Heart left ventricle (tissue), 16 donors: ENCODE results near the gene SEC14L1. TPM values are rescaled to one million over a fixed set of nuclear protein-coding genes. Genes with fewer than 3 reads are reported as not detected.
A peak's percentile ranks its signal among the peaks of the same experiment; 100 is the strongest.

ENCODE experiments used
- ATAC-seq, 4 donors: fragments of 200-7000 bp; cut with Tn5 transposase; one replicate each; pipeline ENCODE4 v1.9.1; 2020 to 2022; ENCODE audit warnings: moderate library complexity in 4 of 4, mild to moderate bottlenecking in 3 of 4, moderate number of reproducible peaks in 1 of 4
- DNase-seq, 5 donors: peaks; one replicate each; pipeline ENCODE4 v3.0.0-alpha.2; 2020
- H3K27ac ChIP-seq, 12 donors: fragments of 200-600 bp; sonication (generic) in 4 of 12; one replicate each; pipeline versions ENCODE4 v1.5.0 to v1.8.0; 2016 to 2022; ENCODE audit warnings: mild to moderate bottlenecking in 2 of 12
- H3K27me3 ChIP-seq, 9 donors: fragments of 200-600 bp; sonication (generic) in 2 of 9; one replicate each; pipeline versions ENCODE4 v1.5.1 to v1.8.0; 2016 to 2022; ENCODE audit warnings: mild to moderate bottlenecking in 3 of 9
- H3K36me3 ChIP-seq, 9 donors: fragments of 200-600 bp; sonication (generic) in 2 of 9; one replicate each; pipeline versions ENCODE4 v1.5.0 to v1.8.0; 2018 to 2022; ENCODE audit warnings: mild to moderate bottlenecking in 2 of 9
- H3K4me1 ChIP-seq, 12 donors: fragments of 200-600 bp; sonication (generic) in 4 of 12; one replicate each; pipeline versions ENCODE4 v1.5.0 to v1.8.0; 2016 to 2022; ENCODE audit warnings: mild to moderate bottlenecking in 3 of 12
- H3K4me3 ChIP-seq, 12 donors: fragments of 200-600 bp; sonication (generic) in 4 of 12; one replicate each; pipeline versions ENCODE4 v1.5.0 to v1.8.0; 2017 to 2022; ENCODE audit warnings: mild to moderate bottlenecking in 9 of 12, moderate library complexity in 4 of 12
- H3K9me3 ChIP-seq, 12 donors: fragments of 200-600 bp; sonication (generic) in 4 of 12; one replicate each; pipeline versions ENCODE4 v1.5.0 to v1.8.0; 2016 to 2022; ENCODE audit warnings: mild to moderate bottlenecking in 1 of 12
- CTCF ChIP-seq, 12 donors: fragments of 200-600 bp; sonication (generic) in 4 of 12; IDR thresholded peaks; one replicate each; pipeline versions ENCODE4 v1.5.0 to v1.8.0; 2018 to 2022; ENCODE audit warnings: antibody characterized with exemption in 12 of 12, mild to moderate bottlenecking in 5 of 12
- POLR2A ChIP-seq, 2 donors: fragments of 450-650 bp; IDR thresholded peaks; one replicate each; pipeline ENCODE4 v1.6.1; 2017; ENCODE audit warnings: antibody characterized with exemption in 2 of 2, mild to moderate bottlenecking in 2 of 2, moderate library complexity in 2 of 2
- WGBS, 4 donors: extraction: QIAGEN DNeasy Blood & Tissue Kit in 2 of 4; methylation state at CpG; one replicate each; pipeline versions ENCODE4 v1.1.5 to v1.1.7; 2013 to 2018; 5-methylcytosine and 5-hydroxymethylcytosine counted together
- intact Hi-C, 10 donors: fragments of 100-400 bp; cut with DNase I; formaldehyde crosslinking; loops; one replicate each; pipeline versions ENCODE4 v1.11.1 to v1.14.2; 2022
- polyA plus RNA-seq, 2 donors: library from polyadenylated mRNA; stranded (reverse); fragments of 200-250 nt; gene quantifications; one replicate each; pipeline ENCODE4 v1.2.3, GENCODE V29; 2013
- total RNA-seq, 9 donors: library from RNA; depleted of rRNA in 2 of 9; stranded (reverse); fragments of >200 nt in 2 of 9; fragmentation: NEBNext Ultra II Directional in 3 of 9; extraction: Animal tissue kit (Norgen Biotek cat#: 25700) in 3 of 9; gene quantifications; one replicate each; pipeline versions ENCODE4 v1.1.0 to v1.2.4, GENCODE V29; 2016 to 2023
- donor health status: ischemic (EF 13 %, LVEDD 7.1; RV severe dilation, severe dysfunction).
- donor health status: healthy with polysubstance abuse.
- donor health status: DM: no; HTN: yes; CAD: no.
- donor health status: DM: no; HTN: no; CAD: no.
- donor health status: ischemic (EF 25% LVEDD 6.9; RV normal size, moderate dysfunction).
- donor health status: ischemic (EF 25% LVEDD 5.7; RV mildly dilated, moderate dysfunction).
- donor health status: healthy.
- donor health status: DM: yes; HTN: yes; CAD: no.
- donor health status: ischemic (EF 35%, LVEDD 5.7; RV mildly dilated, moderate dysfunction).
- donor health status: nonischemic (EF 11% LVEDD 7.7; RV severe dilation, severe dysfunction).
- donor health status: DM: yes; HTN: yes; CAD: no.
- donor health status: PGD.
- donor health status: ischemic (EF 29% LVEDD 5.4; RV normal size, mild dysfunction).
- donor health status: nonischemic (EF 23%, LVEDD 6.1; RV moderate dilation, normal function).

Gene SEC14L1
- total and polyA plus RNA-seq, 11 donors = 26.6 to 116 (median 53.7) TPM

- DNase-seq (no peak), ATAC-seq (no peak)
- H3K4me3 ChIP-seq = peak overlapping the region; percentile 57 to 95 (median 76)
- H3K36me3 ChIP-seq = peaks cover 0 to 38% (median 25%) of the 10 kb centered on the region in 9 donors
- intact Hi-C loops = loop anchor here in 8 of 10 donors (2.0 to 10.0 kb wide), 6 partner anchors 35 to 63 kb away; no protein-coding TSS in a partner anchor
- peak overlapping the region; percentile 82 to 98 (median 92) for H3K27ac ChIP-seq
- no peaks in the 10 kb centered on the region for H3K27me3 ChIP-seq
- H3K9me3 ChIP-seq = peaks cover 0 to 16% (median 3%) of the 10 kb centered on the region in 12 donors
- peaks cover 3 to 68% (median 22%) of the 10 kb centered on the region in 12 donors for H3K4me1 ChIP-seq
- TF ChIP-seq POLR2A (IDR thresholded peaks at IDR 0.05) = no peak
- no peak for TF ChIP-seq CTCF (IDR thresholded peaks at IDR 0.05)
- 56 to 65% (median 58%) methylated on average over 9 of the region's 9 CpGs for WGBS, 4 donors
Observed at GRCh38 chr17:77141846-77142449, 1.2 kb downstream of the SEC14L1 start.

- Histone ChIP-seq H3K27me3 (no peaks in the 10 kb centered on the region), H3K27ac (peak overlapping the region; percentile 82 to 98 (median 92)), H3K36me3 (peaks cover 0 to 45% (median 32%) of the 10 kb centered on the region in 9 donors), H3K9me3 (peaks cover 0 to 9% (median under 1%) of the 10 kb centered on the region in 12 donors), H3K4me3 (peak overlapping the region; percentile 57 to 95 (median 76)), H3K4me1 (peaks cover 3 to 73% (median 22%) of the 10 kb centered on the region in 12 donors)
- WGBS, 4 donors = 57 to 71% (median 68%) methylated on average over 8 of the region's 8 CpGs
- DNase-seq (no peak), ATAC-seq (no peak)
- TF ChIP-seq CTCF (IDR thresholded peaks at IDR 0.05) (no peak), POLR2A (IDR thresholded peaks at IDR 0.05) (no peak)
- intact Hi-C loops = loop anchor here in 7 of 10 donors (5.0 to 10.0 kb wide), 5 partner anchors 35 to 62 kb away; no protein-coding TSS in a partner anchor
Observed at GRCh38 chr17:77142689-77143088, 1.9 kb downstream of the SEC14L1 start.

GRCh38 chr17:77143306-77143705, 2.5 kb downstream of the SEC14L1 start:
- H3K4me3 ChIP-seq = peak overlapping the region in 11 of 12 donors; percentile 63 to 95 (median 78)
- ATAC-seq = no peak

More at GRCh38 chr17:77143306-77143705, 2.5 kb downstream of the SEC14L1 start:
- 46 to 68% (median 48%) methylated on average over 1 of the region's 1 CpG for WGBS, 4 donors
- H3K4me1 ChIP-seq = peaks cover 3 to 73% (median 27%) of the 10 kb centered on the region in 12 donors
- H3K27ac ChIP-seq = peak overlapping the region; percentile 82 to 98 (median 92)
- DNase-seq = no peak
- intact Hi-C loops = loop anchor here in 7 of 10 donors (5.0 to 10.0 kb wide), 5 partner anchors 36 to 61 kb away; no protein-coding TSS in a partner anchor
- H3K27me3 ChIP-seq = no peaks in the 10 kb centered on the region
- peaks cover 0 to 9% (median 0%) of the 10 kb centered on the region in 12 donors for H3K9me3 ChIP-seq
- no peak for TF ChIP-seq POLR2A (IDR thresholded peaks at IDR 0.05)
- no peak for TF ChIP-seq CTCF (IDR thresholded peaks at IDR 0.05)
- peaks cover 0 to 52% (median 38%) of the 10 kb centered on the region in 9 donors for H3K36me3 ChIP-seq
